Measurements from ENCODE around the gene SEPTIN1.
A peak's percentile ranks its signal among the peaks of the same experiment; 100 is the strongest.
"Not testable (repeated sequence)": the region's sequence is repeated elsewhere in the genome, so short reads cannot be mapped to it uniquely, and the experiment has no call there.

SEPTIN1 gene

GRCh38 chr16:30409125-30410060, 27.0 kb upstream of the SEPTIN1 start:
- peaks cover 28% of the 10 kb centered on the region for H3K4me1 Mint-ChIP-seq (ENCODE audit: low read depth)
- no peak overlapping the region for H3K27ac Mint-ChIP-seq
- H3K36me3 Mint-ChIP-seq = peaks cover 4% of the 10 kb centered on the region
- no peaks in the 10 kb centered on the region for H3K27me3 Mint-ChIP-seq
- H3K4me3 Mint-ChIP-seq = peak overlapping the region; percentile 84
- H3K9me3 Mint-ChIP-seq (ENCODE audit: low read depth) = no peaks in the 10 kb centered on the region

- H3K4me3 Mint-ChIP-seq = peak overlapping the region; percentile 84
- peaks cover 4% of the 10 kb centered on the region for H3K36me3 Mint-ChIP-seq
- no peaks in the 10 kb centered on the region for H3K27me3 Mint-ChIP-seq
- peak overlapping the region; percentile 76 for H3K27ac Mint-ChIP-seq
- no peaks in the 10 kb centered on the region for H3K9me3 Mint-ChIP-seq (ENCODE audit: low read depth)
- peaks cover 28% of the 10 kb centered on the region for H3K4me1 Mint-ChIP-seq (ENCODE audit: low read depth)
These were observed 25.6 kb upstream of the SEPTIN1 start for GRCh38 chr16:30407804-30408534.

- Mint-ChIP-seq H3K27me3 (no peaks in the 10 kb centered on the region), H3K9me3 (ENCODE audit: low read depth) (no peaks in the 10 kb centered on the region), H3K27ac (peak within 1 kb of the TSS; percentile 99), H3K36me3 (peaks cover 4% of the 10 kb centered on the region), H3K4me3 (peak within 1 kb of the TSS; percentile 99), H3K4me1 (ENCODE audit: low read depth) (peaks cover 31% of the 10 kb centered on the region)
These were observed 24.9 kb upstream of the SEPTIN1 start, which contains the start of gene ZNF771 for GRCh38 chr16:30407102-30407803. Gene ZNF771, plus strand, starts transcription at chr16:30407606. Its CDS starts 448 bp downstream, at chr16:30408054.

GRCh38 chr16:30406795-30407101, 24.4 kb upstream of the SEPTIN1 start:
- Mint-ChIP-seq H3K36me3 (no peaks in the 10 kb centered on the region), H3K4me1 (ENCODE audit: low read depth) (peaks cover 26% of the 10 kb centered on the region), H3K4me3 (peak overlapping the region; percentile 99), H3K27me3 (no peaks in the 10 kb centered on the region), H3K9me3 (ENCODE audit: low read depth) (no peaks in the 10 kb centered on the region), H3K27ac (peak overlapping the region; percentile 99)

GRCh38 chr16:30401768-30402425, 19.5 kb upstream of the SEPTIN1 start:
- Mint-ChIP-seq H3K9me3 (ENCODE audit: low read depth) (no peaks in the 10 kb centered on the region), H3K27me3 (no peaks in the 10 kb centered on the region), H3K4me1 (ENCODE audit: low read depth) (peaks cover 37% of the 10 kb centered on the region), H3K36me3 (no peaks in the 10 kb centered on the region), H3K4me3 (peak overlapping the region; percentile 86), H3K27ac (peak overlapping the region; percentile 72)

GRCh38 chr16:30399435-30400186, 17.2 kb upstream of the SEPTIN1 start:
- Mint-ChIP-seq H3K36me3 (no peaks in the 10 kb centered on the region), H3K4me1 (ENCODE audit: low read depth) (peaks cover 45% of the 10 kb centered on the region), H3K4me3 (peak overlapping the region; percentile 86), H3K27me3 (no peaks in the 10 kb centered on the region), H3K27ac (peak overlapping the region; percentile 81), H3K9me3 (ENCODE audit: low read depth) (no peaks in the 10 kb centered on the region)

- H3K27ac Mint-ChIP-seq = no peak overlapping the region
- H3K4me1 Mint-ChIP-seq (ENCODE audit: low read depth) = peaks cover 49% of the 10 kb centered on the region
- H3K4me3 Mint-ChIP-seq = peak overlapping the region; percentile 86
- no peaks in the 10 kb centered on the region for H3K27me3 Mint-ChIP-seq
- no peaks in the 10 kb centered on the region for H3K36me3 Mint-ChIP-seq
- no peaks in the 10 kb centered on the region for H3K9me3 Mint-ChIP-seq (ENCODE audit: low read depth)
These were observed 16.5 kb upstream of the SEPTIN1 start for GRCh38 chr16:30398661-30399434.

GRCh38 chr16:30397776-30398660, 15.7 kb upstream of the SEPTIN1 start:
- peaks cover 49% of the 10 kb centered on the region for H3K4me1 Mint-ChIP-seq (ENCODE audit: low read depth)
- H3K36me3 Mint-ChIP-seq = no peaks in the 10 kb centered on the region
- no peaks in the 10 kb centered on the region for H3K9me3 Mint-ChIP-seq (ENCODE audit: low read depth)
- H3K27ac Mint-ChIP-seq = no peak overlapping the region
- no peaks in the 10 kb centered on the region for H3K27me3 Mint-ChIP-seq
- H3K4me3 Mint-ChIP-seq = no peak overlapping the region

- H3K27me3 Mint-ChIP-seq = no peaks in the 10 kb centered on the region
- H3K4me1 Mint-ChIP-seq (ENCODE audit: low read depth) = peaks cover 46% of the 10 kb centered on the region
- no peaks in the 10 kb centered on the region for H3K9me3 Mint-ChIP-seq (ENCODE audit: low read depth)
- peak overlapping the region; percentile 92 for H3K4me3 Mint-ChIP-seq
- peak overlapping the region; percentile 11 for H3K27ac Mint-ChIP-seq
- H3K36me3 Mint-ChIP-seq = no peaks in the 10 kb centered on the region
These were observed 14.7 kb upstream of the SEPTIN1 start for GRCh38 chr16:30397056-30397455.

- H3K27ac Mint-ChIP-seq; H3K9me3 Mint-ChIP-seq (ENCODE audit: low read depth); H3K36me3 Mint-ChIP-seq; H3K27me3 Mint-ChIP-seq: not testable (repeated sequence)
- Mint-ChIP-seq H3K4me3 (peak overlapping the region; percentile 92), H3K4me1 (ENCODE audit: low read depth) (peaks cover 45% of the 10 kb centered on the region)
These were observed 14.3 kb upstream of the SEPTIN1 start for GRCh38 chr16:30396627-30397026.

GRCh38 chr16:30395992-30396585, 13.7 kb upstream of the SEPTIN1 start:
- Mint-ChIP-seq H3K27ac (peak overlapping the region; percentile 72), H3K27me3 (no peaks in the 10 kb centered on the region)

GRCh38 chr16:30395155-30395991, 13.0 kb upstream of the SEPTIN1 start, which contains the start of gene ZNF48:
Gene ZNF48, plus strand, starts transcription at chr16:30395420. Its CDS starts 375 bp downstream, at chr16:30395795.
- Mint-ChIP-seq H3K4me1 (ENCODE audit: low read depth) (peaks cover 38% of the 10 kb centered on the region), H3K27me3 (no peaks in the 10 kb centered on the region), H3K4me3 (peak within 1 kb of the TSS; percentile 92), H3K9me3 (ENCODE audit: low read depth) (no peaks in the 10 kb centered on the region), H3K27ac (peak within 1 kb of the TSS; percentile 72), H3K36me3 (no peaks in the 10 kb centered on the region)

More at GRCh38 chr16:30395992-30396585, 13.7 kb upstream of the SEPTIN1 start:
- Mint-ChIP-seq H3K4me3 (peak overlapping the region; percentile 92), H3K4me1 (ENCODE audit: low read depth) (peaks cover 43% of the 10 kb centered on the region), H3K9me3 (ENCODE audit: low read depth) (no peaks in the 10 kb centered on the region), H3K36me3 (no peaks in the 10 kb centered on the region)
